AG20443 (cell line): ENCODE data around the gene CCDC201.
"Not testable (repeated sequence)": the region's sequence is repeated elsewhere in the genome, so short reads cannot be mapped to it uniquely, and the experiment has no call there.

Experiments
- DNase-seq: peaks from one replicate; pipeline ENCODE4 v3.0.0; 2012; ENCODE audit warnings: low spot score, mixed read lengths

CCDC201 gene

DNA sequence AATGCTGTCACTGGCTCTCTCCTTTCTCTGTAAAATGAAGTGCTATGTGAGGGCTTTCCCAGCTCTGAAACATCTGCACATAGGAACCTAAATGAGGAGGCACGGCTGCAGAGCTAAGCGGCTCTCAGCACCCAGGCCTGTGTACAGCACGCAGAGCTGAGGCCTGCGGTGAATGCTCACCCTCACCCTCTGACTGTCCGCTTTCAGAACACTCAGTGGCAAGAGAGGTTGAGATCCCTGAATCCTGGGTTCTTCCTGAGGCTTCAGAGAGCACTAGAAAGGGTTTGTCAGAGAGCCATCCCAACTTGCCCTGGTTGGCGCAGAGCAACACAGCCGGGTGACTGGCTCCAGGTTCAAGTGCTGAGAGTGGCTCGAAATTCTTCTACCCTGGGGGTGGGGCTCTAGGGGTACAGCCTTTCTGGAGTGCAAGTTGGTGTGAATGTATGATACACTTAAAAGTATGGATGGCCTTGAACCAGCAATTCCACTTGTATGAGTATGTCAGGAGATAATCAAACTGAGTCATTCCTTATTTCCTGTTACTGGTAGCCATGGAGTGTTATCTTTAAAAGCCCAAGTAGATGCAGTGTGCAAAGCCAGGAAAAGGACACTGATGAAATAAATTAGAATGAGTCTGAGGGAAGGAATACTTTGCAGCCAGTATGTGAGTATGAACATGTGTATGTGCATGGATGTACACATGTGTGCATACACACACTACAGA, 1.7 kb upstream of the CCDC201 start:
- peak; percentile 62 for DNase-seq

DNA sequence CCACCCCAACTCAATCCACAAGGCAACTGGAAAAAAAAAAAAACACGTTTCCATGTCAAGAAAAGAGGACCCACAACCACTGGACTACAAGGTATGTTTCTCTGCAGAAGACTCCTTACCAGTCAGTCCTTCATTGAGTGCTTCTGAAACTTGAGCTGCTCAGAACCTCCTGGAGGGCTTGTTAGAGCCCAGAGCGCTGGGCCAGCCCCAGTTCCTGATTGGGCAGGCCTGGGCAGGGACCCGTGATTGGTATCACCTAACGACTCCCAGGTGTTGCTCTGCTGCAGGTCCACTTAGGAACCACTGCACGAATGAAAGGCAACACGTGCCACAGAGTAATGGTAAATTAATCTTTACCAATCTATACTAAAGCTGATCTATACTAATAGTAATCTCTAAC, 473 bp upstream of the CCDC201 start:
- DNase-seq: no peak

DNA sequence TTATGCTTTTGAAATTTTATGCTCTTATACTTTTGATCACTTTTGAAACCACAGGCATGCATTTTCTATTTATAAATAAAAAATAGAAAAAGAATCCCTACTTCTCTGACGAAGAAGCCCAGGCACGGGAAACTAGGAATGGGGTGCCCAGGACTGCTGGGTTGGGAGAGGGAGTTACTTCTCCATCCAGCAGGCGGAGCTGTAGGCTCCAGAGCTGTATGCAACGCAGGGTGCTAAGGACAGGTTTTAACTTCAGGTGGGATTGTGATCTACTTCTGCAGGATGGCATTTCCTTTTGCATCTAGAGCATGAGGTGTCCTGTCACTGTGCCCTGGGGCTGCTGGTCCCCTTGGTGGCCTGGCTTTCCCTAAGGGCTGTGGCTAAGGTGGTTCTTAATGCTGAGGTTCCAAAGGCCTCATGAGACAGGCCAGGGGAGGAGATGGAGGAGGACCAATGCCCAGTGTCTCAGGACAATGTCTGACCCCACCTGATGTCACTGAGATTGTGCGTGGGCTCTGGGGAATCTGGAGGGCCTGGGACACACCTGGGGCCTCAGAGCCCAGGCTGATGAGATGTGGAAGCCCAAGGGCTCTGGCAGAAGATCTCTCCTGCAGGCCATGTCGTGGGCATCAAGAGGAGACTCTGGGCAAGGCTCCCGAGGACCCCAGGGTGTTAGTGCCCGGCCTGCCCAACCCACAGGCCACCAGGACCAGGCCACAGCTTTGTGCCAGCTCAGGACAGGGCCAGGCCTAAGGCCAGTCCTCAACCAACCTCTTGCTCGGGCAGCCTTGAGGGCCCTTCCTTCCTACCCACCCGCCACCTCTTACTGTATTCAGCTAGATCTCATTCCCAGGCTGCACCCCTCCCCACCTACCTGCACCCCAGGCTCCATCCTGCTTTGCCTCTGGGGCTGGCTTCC, 507 bp downstream of the CCDC201 start:
- peak; percentile 52 for DNase-seq

DNA sequence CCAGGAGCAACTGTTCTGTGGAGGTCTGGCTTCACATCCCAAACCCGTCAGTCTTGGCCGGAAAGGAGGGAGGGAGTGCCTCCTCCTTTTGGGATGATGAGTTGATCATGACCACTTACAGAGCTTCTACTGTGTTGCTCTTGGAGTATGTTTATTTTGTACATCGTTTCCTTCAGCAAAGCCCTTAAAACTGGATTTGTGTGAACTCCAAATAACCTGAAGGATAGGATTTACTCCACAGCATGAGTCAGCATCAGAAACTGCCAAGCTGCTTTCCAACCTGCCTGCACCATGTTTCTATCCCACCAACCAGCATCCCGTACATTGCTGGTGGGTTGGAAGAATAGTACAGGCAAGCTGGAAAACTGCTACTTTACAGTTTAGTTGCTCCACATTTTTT, 3.5 kb downstream of the CCDC201 start:
- DNase-seq: no peak

DNA sequence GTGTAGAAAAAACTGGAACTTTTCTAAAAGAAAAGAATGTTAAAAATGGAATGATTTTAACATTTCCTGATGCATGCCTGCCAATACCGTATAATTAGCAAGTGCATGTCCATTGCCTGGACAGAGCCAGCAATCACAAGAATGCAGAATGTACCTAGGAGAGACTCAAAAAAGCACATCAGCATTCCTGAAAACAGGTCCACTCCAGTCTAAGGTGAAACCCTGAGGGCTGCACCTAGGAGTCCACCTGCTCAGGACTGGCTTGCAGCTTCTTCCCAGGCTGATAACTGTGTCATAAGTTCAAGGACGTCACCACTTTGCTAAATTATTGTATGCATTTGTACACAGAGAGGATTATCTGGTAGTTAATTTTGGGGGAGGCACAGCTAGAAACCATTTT, 5.4 kb downstream of the CCDC201 start:
- DNase-seq: no peak

DNA sequence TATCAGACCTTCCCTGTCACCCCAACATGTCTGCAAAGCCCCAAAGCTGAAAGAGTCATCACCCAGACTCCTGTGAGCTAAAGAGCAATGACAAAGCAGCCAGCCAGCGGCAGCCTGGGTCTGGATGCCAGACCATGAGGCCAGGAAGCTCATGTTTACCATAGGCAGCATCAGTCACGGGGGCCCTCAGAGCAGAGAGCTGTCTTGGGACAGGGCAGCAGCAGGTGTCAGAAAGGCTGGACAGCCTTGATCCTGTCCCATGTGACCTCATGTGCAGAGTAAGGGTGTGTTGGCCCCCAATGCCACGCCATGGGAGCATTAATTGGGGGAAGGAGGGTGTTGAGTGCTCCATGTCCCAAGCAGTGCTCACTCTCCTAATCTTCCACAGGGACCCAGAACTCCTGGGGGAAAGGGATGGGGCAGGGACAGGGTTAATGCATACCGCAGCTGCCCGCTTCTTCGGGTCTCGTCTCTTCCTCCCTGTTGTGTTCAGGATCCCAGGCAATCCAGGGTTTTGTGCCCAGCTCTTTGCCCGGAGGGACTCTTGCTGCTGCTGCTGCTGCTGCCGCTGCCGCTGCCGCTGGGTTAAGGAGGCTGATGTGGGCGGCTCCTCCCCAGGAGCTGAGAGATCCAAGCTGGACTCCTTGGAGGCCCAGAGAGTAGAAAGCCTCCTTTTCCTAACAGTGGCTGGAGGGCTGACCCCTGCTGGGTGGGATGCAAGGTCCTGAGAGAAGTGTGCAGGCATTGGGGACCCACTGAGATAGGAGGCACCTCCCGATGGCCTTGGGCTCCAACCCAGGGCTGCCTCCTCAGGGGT, 7.1 kb downstream of the CCDC201 start:
- no peak for DNase-seq

DNA sequence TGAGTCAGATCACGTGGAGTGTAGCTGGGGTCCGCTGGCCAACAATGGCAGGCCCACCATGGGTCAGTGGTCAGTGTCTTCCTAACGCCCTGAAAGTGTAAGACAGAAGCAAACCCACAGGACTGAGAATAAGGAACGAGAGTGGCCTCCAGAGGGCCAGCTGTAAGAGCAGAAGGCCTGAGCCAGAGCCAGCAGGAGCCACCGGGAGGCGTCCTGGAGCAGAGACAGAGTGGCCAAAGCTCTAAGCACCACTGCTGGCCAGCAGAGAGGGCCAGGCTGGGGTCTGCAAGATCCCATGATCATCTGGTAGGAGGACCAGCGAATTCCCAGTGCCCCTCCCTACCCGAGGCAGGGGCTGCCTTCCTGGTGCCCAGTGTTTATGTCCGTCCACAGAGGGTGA, 9.2 kb downstream of the CCDC201 start:
- peak; percentile 49 for DNase-seq

DNA sequence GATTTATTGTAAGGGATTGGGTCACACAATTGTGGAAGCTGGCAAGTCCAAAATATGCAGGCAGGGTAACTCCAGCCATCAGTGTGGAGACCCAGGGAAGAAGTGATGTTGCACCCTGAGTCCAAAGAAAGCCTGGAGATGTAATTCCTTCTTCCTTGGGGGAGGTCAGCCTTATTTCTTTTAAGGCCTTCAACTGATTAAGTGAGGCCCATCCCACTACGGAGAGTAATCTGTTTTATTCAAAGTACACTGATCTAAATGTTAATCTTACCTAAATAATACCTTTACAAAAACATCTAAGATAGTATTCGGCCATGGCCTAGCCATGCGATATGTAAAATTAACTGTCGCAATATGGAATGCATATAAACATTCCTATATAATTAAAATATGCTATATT, 16.0 kb downstream of the CCDC201 start:
- not testable (repeated sequence) for DNase-seq

DNA sequence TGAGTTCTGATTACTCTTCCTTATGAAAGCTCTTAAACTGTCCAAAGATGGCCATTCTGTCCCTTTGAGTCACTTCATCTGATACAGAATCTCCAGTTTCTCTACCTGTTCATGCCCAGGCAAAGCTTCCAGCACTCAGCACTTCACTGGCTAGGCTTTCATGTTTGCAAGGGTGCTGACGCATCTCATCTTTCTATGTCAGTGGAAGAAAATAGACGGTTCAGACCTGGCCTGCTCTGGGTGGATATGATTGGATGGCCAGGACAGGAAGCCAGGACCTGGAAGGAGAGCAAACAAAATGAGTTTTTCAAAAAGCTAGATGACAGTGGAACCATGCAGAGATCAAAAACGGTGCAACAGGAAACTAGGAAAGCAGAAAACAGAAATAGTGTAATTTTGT, 17.2 kb downstream of the CCDC201 start:
- not testable (repeated sequence) for DNase-seq

DNA sequence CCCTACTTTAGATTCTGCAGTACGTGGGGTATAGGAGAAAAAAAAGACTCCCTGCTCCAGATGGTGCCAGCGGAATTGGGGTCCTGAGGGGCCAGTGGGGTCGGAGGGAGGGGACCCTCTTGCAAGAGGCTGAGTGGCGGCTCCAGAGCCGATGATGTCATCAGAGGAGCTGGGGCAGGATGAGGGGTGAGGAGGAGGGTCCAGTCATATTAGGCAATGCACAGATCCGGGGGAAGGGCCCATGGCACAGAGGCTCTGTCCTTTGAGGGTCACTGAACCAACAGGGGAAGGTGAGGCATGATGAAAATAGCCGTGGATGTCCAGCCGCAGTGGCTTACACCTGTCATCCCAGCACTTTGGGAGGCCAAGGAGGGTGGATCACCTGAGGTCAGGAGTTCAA, 19.4 kb downstream of the CCDC201 start:
- not testable (repeated sequence) for DNase-seq

DNA sequence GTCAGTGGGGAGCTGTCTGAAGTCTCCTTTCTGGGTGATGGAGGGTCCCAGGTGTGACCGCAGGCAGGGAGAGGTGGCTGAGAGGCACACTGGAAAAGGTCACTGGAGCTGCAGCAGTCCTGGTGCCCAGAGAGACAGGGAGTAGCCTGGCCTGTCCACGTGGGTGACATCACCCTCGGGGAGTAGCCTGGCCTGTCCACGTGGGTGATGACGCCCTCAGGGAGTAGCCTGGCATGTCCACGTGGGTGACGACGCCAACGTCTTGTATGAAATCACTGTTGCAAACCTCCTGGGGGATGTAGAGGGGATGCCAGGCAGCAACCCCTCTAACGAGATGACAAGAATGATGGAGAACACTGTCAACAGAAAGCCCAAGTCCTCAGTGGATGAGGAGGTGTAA, 19.9 kb downstream of the CCDC201 start:
- DNase-seq: not testable (repeated sequence)

DNA sequence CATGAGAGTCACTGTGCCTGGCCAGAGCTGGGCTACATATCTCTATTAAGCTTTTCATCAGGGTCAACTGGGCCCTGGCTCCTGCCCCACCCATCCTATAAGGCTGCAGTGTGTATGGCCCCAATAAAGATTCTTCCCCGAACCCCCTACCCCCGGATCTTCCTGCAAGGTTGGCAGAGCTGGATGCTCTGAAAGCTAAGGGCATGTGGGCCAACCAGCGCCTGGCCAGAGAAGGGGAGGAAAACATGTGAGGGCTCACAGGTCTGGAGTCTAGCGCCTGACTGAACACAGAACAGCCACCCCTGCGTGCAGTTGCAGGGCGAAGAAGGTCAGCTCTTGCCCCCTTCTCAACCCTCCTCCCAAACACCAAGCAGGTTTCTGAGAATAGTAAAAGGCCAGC, 24.1 kb downstream of the CCDC201 start:
- not testable (repeated sequence) for DNase-seq

DNA sequence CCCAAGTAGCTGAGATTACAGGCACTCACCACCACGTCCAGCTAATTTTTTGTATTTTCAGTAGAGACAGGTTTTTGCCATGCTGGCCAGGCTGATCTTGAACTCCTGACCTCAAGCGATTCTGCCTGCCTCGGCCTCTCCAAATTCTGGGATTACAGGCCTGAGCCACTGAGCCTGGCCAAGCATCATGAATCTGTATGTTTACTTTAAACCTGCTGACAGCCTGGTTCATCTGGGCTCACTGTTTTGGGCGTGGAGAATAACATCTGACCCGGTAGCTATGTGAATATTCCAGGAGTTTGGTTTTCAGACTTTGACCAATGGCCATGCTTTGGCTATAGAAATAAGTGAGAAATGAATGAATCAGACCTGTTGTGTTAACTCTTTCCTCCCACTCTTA, 26.3 kb downstream of the CCDC201 start:
- not testable (repeated sequence) for DNase-seq

DNA sequence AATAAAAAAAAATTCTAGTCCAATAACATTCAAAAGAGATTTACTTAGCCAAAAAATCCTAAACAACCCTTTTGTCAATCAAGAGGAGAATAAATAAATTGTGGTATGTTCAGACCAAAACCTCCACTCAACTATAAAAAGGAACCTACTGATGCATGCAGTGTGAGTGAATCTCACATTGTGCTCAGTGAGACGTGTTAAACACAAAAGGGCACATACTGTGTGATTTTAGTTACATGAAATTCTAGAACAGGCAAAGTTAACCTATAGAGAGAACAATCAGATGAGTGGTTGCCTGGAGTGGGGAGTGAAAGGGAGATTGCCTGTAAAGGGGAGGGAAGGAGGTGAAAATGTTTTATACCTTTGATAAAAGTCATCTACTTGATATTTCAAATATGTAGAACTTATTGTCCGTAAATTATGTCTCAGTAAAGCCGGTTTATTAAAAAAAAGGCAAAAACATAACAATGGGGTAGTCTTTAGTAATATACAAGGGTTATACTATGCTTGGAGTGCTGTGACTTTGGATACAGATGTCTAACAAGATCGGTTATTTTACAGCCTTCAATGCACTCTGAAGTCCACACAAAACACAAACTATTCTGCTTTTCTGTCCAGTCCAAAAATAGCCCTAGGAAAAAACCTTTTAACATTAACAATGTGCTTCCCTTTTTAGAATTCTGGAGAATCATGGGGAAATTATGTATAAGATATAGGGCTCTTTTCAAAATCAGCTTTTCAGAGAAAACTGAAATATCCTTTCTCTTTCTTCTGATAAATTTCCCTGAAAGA, 30.8 kb downstream of the CCDC201 start:
- not testable (repeated sequence) for DNase-seq

DNA sequence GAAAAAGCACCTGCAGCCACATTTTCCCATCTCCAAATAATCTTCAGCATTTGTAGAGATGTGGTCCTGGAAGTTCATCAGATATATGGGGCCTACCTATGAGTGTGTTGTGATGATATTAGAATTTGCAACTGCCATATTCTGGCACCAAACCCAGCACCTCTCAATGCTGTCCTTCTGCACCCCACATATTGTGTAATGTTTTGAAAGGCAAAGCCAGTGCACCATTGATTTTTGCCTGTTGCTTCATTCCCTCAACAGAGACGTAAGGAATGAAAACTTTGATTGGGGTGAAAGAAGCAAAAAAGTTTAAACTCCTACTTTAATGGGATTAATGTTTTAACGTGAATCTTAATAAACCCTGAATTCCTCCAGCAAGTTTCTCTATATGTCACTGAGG, 34.0 kb downstream of the CCDC201 start:
- not testable (repeated sequence) for DNase-seq

DNA sequence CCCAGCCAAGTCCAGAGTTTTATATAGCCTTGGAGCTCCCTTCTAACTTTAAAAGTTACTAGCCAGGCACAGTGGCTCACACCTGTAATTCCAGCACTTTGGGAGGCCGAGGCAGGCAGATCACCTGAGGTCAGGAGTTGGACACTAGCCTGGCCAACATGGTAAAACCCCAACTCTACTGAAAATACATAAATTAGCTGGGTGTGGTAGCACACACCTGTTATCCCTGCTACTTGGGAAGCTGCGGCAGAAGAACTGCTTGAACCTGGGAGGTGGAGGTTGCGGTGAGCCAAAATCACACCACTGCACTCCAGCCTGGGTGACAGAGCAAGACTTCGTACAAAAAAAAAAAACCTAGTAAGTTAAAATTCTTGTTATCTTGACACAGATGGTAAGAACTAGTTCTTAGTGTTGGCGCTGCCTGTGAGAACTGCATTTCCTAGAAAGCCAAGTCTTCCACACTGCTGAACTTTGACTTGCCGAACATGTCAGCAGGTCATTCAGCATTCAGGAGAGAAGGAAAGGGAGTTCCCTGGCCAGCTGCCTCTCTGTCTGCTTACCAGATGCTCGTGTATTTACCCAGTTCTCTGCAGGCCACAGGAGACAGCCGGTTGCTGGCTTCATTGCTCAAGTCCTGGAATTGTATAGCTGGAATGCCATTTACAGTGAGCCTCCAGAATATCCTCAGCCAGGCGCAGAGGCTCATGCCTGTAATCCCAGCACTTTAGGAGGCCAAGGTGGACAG, 40.3 kb downstream of the CCDC201 start:
- DNase-seq: peak; percentile 51

DNA sequence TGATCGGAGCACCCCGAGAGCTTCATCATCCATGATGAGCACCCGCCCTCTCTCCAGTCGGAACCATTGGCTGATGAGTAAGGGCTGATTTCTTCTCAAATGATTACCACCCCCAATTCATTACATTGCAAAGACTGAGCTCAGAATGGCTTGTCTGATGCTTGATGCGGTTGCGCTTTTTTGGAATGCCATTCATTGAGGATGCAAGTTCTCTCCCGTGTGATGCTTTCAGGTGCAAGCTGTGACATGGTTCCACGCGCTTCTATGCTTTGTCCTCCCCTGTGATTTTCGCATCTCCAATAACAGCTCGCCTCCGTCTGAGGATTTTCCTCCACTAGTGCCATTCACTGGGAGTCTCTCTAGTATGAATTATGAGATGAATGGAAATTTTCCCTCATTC, 43.0 kb downstream of the CCDC201 start:
- not testable (repeated sequence) for DNase-seq

DNA sequence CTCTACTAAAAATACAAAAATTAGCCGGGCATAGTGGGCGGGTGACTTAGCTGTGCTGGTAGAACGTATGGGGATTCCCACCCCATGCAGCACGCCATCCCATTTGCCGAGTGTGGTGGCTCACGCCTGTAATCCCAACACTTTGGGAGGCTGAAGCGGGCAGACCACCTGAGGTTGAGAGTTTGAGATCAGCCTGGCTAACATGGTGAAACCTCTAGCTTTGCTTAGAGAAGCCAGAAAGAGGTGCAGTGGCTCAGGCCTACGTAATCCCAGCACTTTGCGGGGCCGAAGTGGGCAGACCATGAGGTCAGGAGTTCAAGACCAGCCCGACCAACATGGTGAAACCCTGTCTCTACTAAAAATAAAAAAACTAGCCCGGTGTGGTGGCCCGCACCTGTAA, 45.2 kb downstream of the CCDC201 start:
- not testable (repeated sequence) for DNase-seq

DNA sequence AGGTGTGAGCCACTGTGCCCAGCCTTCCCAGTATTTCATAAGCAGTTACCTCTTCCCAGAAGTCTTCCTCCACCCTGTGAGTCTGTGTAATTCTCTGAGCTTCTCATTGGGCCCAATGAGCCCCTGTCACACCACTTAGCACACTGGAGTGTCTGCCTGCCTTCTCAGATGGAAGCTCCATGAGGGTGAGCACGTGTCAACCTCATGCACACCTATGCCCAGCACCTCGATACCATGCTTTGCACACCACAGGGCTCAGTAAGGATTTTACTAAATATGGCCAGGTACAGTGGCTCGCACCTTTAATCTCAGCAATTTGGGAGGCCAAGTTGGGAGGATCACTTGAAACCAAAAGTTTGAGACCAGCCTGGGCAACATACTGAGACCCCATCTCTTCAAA, 46.3 kb downstream of the CCDC201 start:
- DNase-seq: not testable (repeated sequence)

DNA sequence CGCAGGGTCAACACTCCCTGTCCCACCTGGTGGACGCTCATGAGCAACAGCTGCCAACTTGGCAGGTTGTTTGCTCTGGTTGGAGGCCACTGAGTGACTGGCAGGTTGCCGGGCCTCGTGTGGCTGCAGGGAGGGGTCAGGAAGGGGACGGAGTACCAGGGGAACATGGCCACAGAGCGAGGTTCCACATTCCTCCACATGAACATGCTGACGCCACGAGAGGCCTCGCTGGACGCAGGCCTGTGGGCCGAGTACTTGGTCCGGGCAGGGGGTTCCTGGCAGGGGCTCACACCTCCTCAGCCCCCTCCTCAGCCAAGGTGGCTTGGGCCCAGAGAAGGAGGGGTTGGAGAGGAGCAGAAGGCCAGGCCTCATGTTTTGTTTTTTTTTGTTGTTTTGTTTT, 54.1 kb downstream of the CCDC201 start:
- DNase-seq: not testable (repeated sequence)

DNA sequence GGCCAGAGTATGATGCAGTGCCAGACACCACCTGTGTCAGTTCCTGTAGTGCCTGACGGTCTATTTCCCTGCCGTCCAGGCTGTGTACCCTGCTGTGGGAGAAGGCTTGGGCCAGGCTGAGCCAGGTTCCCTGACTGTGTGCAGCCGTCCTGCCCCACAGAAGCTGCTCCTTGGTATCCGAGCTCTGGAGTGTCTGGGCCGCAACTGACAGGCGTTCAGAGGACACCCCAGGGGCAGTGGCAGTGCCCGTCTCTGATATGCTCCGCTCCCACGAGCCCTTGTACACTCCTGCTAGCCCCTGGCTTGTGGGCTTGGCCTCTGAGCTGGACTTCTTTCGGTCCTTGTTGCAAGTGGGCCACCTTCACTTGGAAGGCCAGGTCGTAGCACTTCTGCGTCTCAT, 55.0 kb downstream of the CCDC201 start:
- not testable (repeated sequence) for DNase-seq
